ENCODE data around the gene PI4KB. TPM values are rescaled to one million over a fixed set of nuclear protein-coding genes. Genes with fewer than 3 reads are reported as not detected.

PI4KB gene
- polyA plus RNA-seq, 1 donor (not counting 4 experiments of a cell fraction or from before 2014, with no cell fraction given): 40.9 TPM

GRCh38 chr1:151259351-151259750, 67.9 kb downstream of the PI4KB start:
- DNase-seq (ENCODE audit: low read depth, low spot score): no peak
- FAIRE-seq: no peak
- dilution Hi-C loops (cut with MboI; ENCODE audit: extremely low pct_ligation_motif_present, low sequenced_read_pairs): no loop called here

GRCh38 chr1:151255381-151255780, 71.8 kb downstream of the PI4KB start:
- Histone ChIP-seq H2AFZ (ENCODE audit: control insufficient read depth, low read length) (no peak overlapping the region), H3K9me3 (ENCODE audit: control insufficient read depth, low read depth, low read length) (no peaks in the 10 kb centered on the region), H3K27ac (ENCODE audit: control insufficient read depth, insufficient read depth, low read length) (peak overlapping the region; percentile 87), H3K79me2 (ENCODE audit: control insufficient read depth, insufficient read depth, low read length) (peaks cover 50% of the 10 kb centered on the region), H3K27me3 (ENCODE audit: control insufficient read depth, extremely low read depth, insufficient read depth, low read length) (no peaks in the 10 kb centered on the region), H3K9me1 (ENCODE audit: control insufficient read depth, extremely low read depth, insufficient read depth, low read length) (peaks cover 4% of the 10 kb centered on the region), H3K4me2 (ENCODE audit: control insufficient read depth, extremely low read depth, insufficient read depth, low read depth, low read length) (peak overlapping the region; percentile 84), H3K4me1 (ENCODE audit: control insufficient read depth, extremely low read depth, insufficient read depth, low read length) (peaks cover 14% of the 10 kb centered on the region), H3K36me3 (ENCODE audit: control insufficient read depth in 2 of 2, extremely low read depth in 1 of 2, insufficient read depth in 2 of 2, low read length in 2 of 2) (no peaks in the 10 kb centered on the region), H4K20me1 (ENCODE audit: control insufficient read depth, extremely low read depth, insufficient read depth, low read length) (peaks cover 5% of the 10 kb centered on the region), H3K9ac (ENCODE audit: control insufficient read depth, extremely low read depth, insufficient read depth, low read length) (peak overlapping the region; percentile 92), H3K4me3 (ENCODE audit: control insufficient read depth in 2 of 3, extremely low read depth in 1 of 3, insufficient read depth in 2 of 3, low read depth in 1 of 3, low read length in 3 of 3) (peak overlapping the region; percentile 66 to 89 (median 74))
- no peak for DNase-seq (ENCODE audit: low read depth, low spot score)
- dilution Hi-C loops (cut with MboI; ENCODE audit: extremely low pct_ligation_motif_present, low sequenced_read_pairs): no loop called here
- FAIRE-seq: peak; percentile 36
- TF ChIP-seq EZH2 (IDR thresholded peaks at IDR 0.05; ENCODE audit: low read length) (no peak), CTCF (optimal IDR thresholded peaks at IDR 0.05 in 1 of 3, IDR thresholded peaks at IDR 0.05 in 1 of 3, conservative IDR thresholded peaks at IDR 0.05 in 1 of 3; ENCODE audit: extremely low read depth in 1 of 3, insufficient read depth in 2 of 3, low read length in 3 of 3) (no peak)

More at GRCh38 chr1:151259351-151259750, 67.9 kb downstream of the PI4KB start:
- H3K27me3 ChIP-seq (ENCODE audit: control insufficient read depth, extremely low read depth, insufficient read depth, low read length): no peaks in the 10 kb centered on the region
- no peak overlapping the region for H3K9ac ChIP-seq (ENCODE audit: control insufficient read depth, extremely low read depth, insufficient read depth, low read length)
- H3K4me3 ChIP-seq (ENCODE audit: control insufficient read depth in 2 of 3, extremely low read depth in 1 of 3, insufficient read depth in 2 of 3, low read depth in 1 of 3, low read length in 3 of 3): no peak overlapping the region
- H3K27ac ChIP-seq (ENCODE audit: control insufficient read depth, insufficient read depth, low read length): peak overlapping the region; percentile 4
- peaks cover 4% of the 10 kb centered on the region for H3K9me1 ChIP-seq (ENCODE audit: control insufficient read depth, extremely low read depth, insufficient read depth, low read length)
- H3K79me2 ChIP-seq (ENCODE audit: control insufficient read depth, insufficient read depth, low read length): peaks cover 62% of the 10 kb centered on the region
- TF ChIP-seq CTCF (optimal IDR thresholded peaks at IDR 0.05 in 1 of 3, IDR thresholded peaks at IDR 0.05 in 1 of 3, conservative IDR thresholded peaks at IDR 0.05 in 1 of 3; ENCODE audit: extremely low read depth in 1 of 3, insufficient read depth in 2 of 3, low read length in 3 of 3) (no peak), EZH2 (IDR thresholded peaks at IDR 0.05; ENCODE audit: low read length) (no peak)
- H4K20me1 ChIP-seq (ENCODE audit: control insufficient read depth, extremely low read depth, insufficient read depth, low read length): peaks cover 5% of the 10 kb centered on the region
- H3K9me3 ChIP-seq (ENCODE audit: control insufficient read depth, low read depth, low read length): no peaks in the 10 kb centered on the region
- peak overlapping the region; percentile 45 for H3K4me2 ChIP-seq (ENCODE audit: control insufficient read depth, extremely low read depth, insufficient read depth, low read depth, low read length)
- peaks cover 14% of the 10 kb centered on the region for H3K4me1 ChIP-seq (ENCODE audit: control insufficient read depth, extremely low read depth, insufficient read depth, low read length)
- H3K36me3 ChIP-seq (ENCODE audit: control insufficient read depth in 2 of 2, extremely low read depth in 1 of 2, insufficient read depth in 2 of 2, low read length in 2 of 2): peaks cover 7 to 12% of the 10 kb centered on the region in 2 experiments
- H2AFZ ChIP-seq (ENCODE audit: control insufficient read depth, low read length): no peak overlapping the region

All from keratinocyte (primary cell).